GM23338 (cell line): ENCODE results near the gene MORC3. TPM values are rescaled to one million over a fixed set of nuclear protein-coding genes. Genes with fewer than 3 reads are reported as not detected.

ENCODE experiments used
- ATAC-seq: fragments of 200-7000 bp; cut with Tn5 transposase; 3 replicates; pipeline ENCODE4 v1.9.1; 2020
- DNase-seq: peaks from one replicate; pipeline ENCODE4 v3.0.0-alpha.2; 2015; ENCODE audit warnings: low spot score
- H2AFZ ChIP-seq: fragments of 200-600 bp; sonication (generic); 2 replicates; pipeline ENCODE4 v1.8.0; 2016; ENCODE audit warnings: antibody characterized with exemption, mild to moderate bottlenecking, moderate library complexity
- H3F3A ChIP-seq: fragments of 200-600 bp; sonication (generic); replicated peaks from 2 replicates; pipeline ENCODE4 v1.8.0; 2017; ENCODE audit warnings: antibody characterized with exemption, mixed run types, low read depth
- H3K27ac ChIP-seq: fragments of 200-600 bp; sonication (generic); 2 replicates; pipeline ENCODE4 v1.6.1; 2016; ENCODE audit warnings: low read depth
- H3K27me3 ChIP-seq: fragments of 200-600 bp; sonication (generic); 2 replicates; pipeline ENCODE4 v1.8.0; 2016; ENCODE audit warnings: mild to moderate bottlenecking, mixed run types, moderate library complexity; ENCODE audit not compliant: insufficient read depth
- H3K36me3 ChIP-seq: fragments of 200-600 bp; sonication (generic); 2 replicates; pipeline ENCODE4 v1.8.0; 2016; ENCODE audit warnings: mild to moderate bottlenecking; ENCODE audit not compliant: insufficient read depth
- H3K4me1 ChIP-seq: fragments of 200-600 bp; sonication (generic); 2 replicates; pipeline ENCODE4 v1.8.0; 2016; ENCODE audit warnings: mild to moderate bottlenecking, moderate library complexity; ENCODE audit not compliant: insufficient read depth
- H3K4me2 ChIP-seq: fragments of 200-600 bp; sonication (generic); 2 replicates; pipeline ENCODE4 v1.7.1; 2017; ENCODE audit warnings: mixed run types
- H3K4me3 ChIP-seq: fragments of 200-600 bp; sonication (generic); 2 replicates; pipeline ENCODE4 v1.6.1; 2016; ENCODE audit warnings: mixed run types
- H3K79me2 ChIP-seq: fragments of 200-600 bp; sonication (generic); replicated peaks from 2 replicates; pipeline ENCODE4 v1.8.0; 2017; ENCODE audit warnings: mild to moderate bottlenecking; ENCODE audit not compliant: insufficient read depth
- H3K9me2 ChIP-seq: fragments of 200-600 bp; sonication (generic); 2 replicates; pipeline ENCODE4 v1.8.0; 2017; ENCODE audit not compliant: insufficient read depth
- H4K20me1 ChIP-seq: fragments of 200-600 bp; sonication (generic); replicated peaks from 2 replicates; pipeline ENCODE4 v1.8.0; 2017; ENCODE audit warnings: mild to moderate bottlenecking; ENCODE audit not compliant: insufficient read depth
- H3K27ac Mint-ChIP-seq: 2 replicates; pipeline ENCODE4 v1.8.0; 2020; ENCODE audit warnings: inconsistent platforms, mild to moderate bottlenecking, moderate library complexity, mixed read lengths
- H3K27me3 Mint-ChIP-seq: 3 replicates; pipeline ENCODE4 v1.8.0; 2022; ENCODE audit warnings: low read depth, mild to moderate bottlenecking, moderate library complexity, mixed read lengths, inconsistent platforms; ENCODE audit not compliant: insufficient read depth, poor library complexity
- H3K36me3 Mint-ChIP-seq: 3 replicates; pipeline ENCODE4 v1.8.0; 2021; ENCODE audit warnings: low read depth, mild to moderate bottlenecking, inconsistent platforms, moderate library complexity, mixed read lengths
- H3K4me1 Mint-ChIP-seq: 3 replicates; pipeline ENCODE4 v1.8.0; 2020; ENCODE audit warnings: mild to moderate bottlenecking, inconsistent platforms, mixed read lengths
- H3K4me3 Mint-ChIP-seq: 3 replicates; pipeline ENCODE4 v1.8.0; 2021; ENCODE audit warnings: moderate library complexity, mild to moderate bottlenecking, inconsistent platforms, mixed read lengths
- H3K9me3 Mint-ChIP-seq: 3 replicates; pipeline ENCODE4 v1.8.0; 2020; ENCODE audit warnings: moderate library complexity, mild to moderate bottlenecking, inconsistent platforms, mixed read lengths
- EZH2 ChIP-seq: fragments of 200-600 bp; sonication (generic); IDR thresholded peaks from one replicate; pipeline ENCODE4 v1.8.0; 2017; ENCODE audit warnings: antibody characterized with exemption, mild to moderate bottlenecking, low read depth; ENCODE audit not compliant: unreplicated experiment
- EZH2phosphoT487 ChIP-seq: fragments of 200-600 bp; sonication (generic); IDR thresholded peaks from one replicate; pipeline ENCODE4 v1.8.1; 2018; ENCODE audit warnings: antibody characterized with exemption; ENCODE audit not compliant: unreplicated experiment
- JUNB ChIP-seq: IDR thresholded peaks from one replicate; pipeline ENCODE4 v1.6.1; 2016; ENCODE audit warnings: antibody characterized with exemption; ENCODE audit not compliant: unreplicated experiment
- NANOG ChIP-seq: IDR thresholded peaks from 2 replicates; pipeline ENCODE4 v1.6.1; 2016; ENCODE audit warnings: antibody characterized with exemption, borderline replicate concordance
- POLR2AphosphoS5 ChIP-seq: IDR thresholded peaks from 2 replicates; pipeline ENCODE4 v1.6.1; 2016; ENCODE audit warnings: antibody characterized with exemption, low read depth
- ZNF331 ChIP-seq: fragments of 250-450 bp; sonication (Bioruptor Pico); IDR thresholded peaks from 2 replicates; pipeline ENCODE4 v1.5.0; 2020; ENCODE audit warnings: low read depth, mild to moderate bottlenecking, moderate library complexity
- ZNF462 ChIP-seq: fragments of 250-450 bp; sonication (Bioruptor Pico); IDR thresholded peaks from 2 replicates; pipeline ENCODE4 v1.5.0; 2020; ENCODE audit warnings: mild to moderate bottlenecking, moderate library complexity
- polyA plus RNA-seq: library from polyadenylated mRNA; unstranded; fragments of >200 nt; fragmentation: Nextera tagmentation; extraction: Ambion mirVana; gene quantifications from 2 replicates; pipeline ENCODE4 v1.2.1, GENCODE V29; 2016
- total RNA-seq: library from RNA; depleted of rRNA; stranded (reverse); fragments of >200 nt; shearing (Covaris generic); gene quantifications from 2 replicates; pipeline ENCODE4 v1.2.3, GENCODE V29; 2014
- TF ChIP-seq, protein P1 (sequence below): IDR thresholded peaks from 2 replicates; pipeline ENCODE4 v1.6.1; 2016; ENCODE audit warnings: antibody characterized with exemption

The MORC3 gene
- total and polyA plus RNA-seq, 2 experiments from 2014 or later, result 11.5 to 25.4 TPM

DNA sequence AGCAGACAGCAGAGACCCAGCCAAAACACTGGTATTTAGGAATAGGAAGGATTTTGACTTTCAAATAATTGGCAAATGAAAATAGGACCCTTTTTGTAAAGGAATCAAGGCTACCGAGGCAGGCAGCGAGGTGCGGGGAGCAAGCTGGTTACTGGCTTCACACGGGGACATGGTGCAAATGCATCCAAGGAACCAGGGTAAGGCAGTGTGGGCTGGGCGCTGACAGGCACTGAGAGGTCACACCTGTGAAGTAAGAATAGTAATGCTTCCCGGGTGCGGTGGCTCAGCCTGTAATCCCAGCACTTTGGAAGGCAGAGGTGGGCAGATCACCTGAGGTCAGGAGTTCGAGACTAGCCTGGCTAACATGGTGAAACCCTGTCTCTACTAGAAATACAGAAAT lies 80.7 kb downstream of the MORC3 start:
- Mint-ChIP-seq H3K27ac (no peak overlapping the region), H3K4me3 (no peak overlapping the region), H3K27me3 (peaks cover 2% of the 10 kb centered on the region), H3K36me3 (peaks cover 57% of the 10 kb centered on the region), H3K4me1 (no peaks in the 10 kb centered on the region), H3K9me3 (no peaks in the 10 kb centered on the region)
- ATAC-seq (no peak), DNase-seq (no peak)
- Histone ChIP-seq H3K36me3 (peaks cover 3% of the 10 kb centered on the region; the same call in 1 of the 2 replicates), H3K9me2 (no peaks in the 10 kb centered on the region), H3F3A (no peaks in the 10 kb centered on the region), H4K20me1 (peaks cover 7% of the 10 kb centered on the region; the same call in 1 of the 2 replicates), H3K4me2 (no peak overlapping the region), H3K4me3 (no peak overlapping the region), H2AFZ (no peak overlapping the region), H3K27me3 (no peaks in the 10 kb centered on the region), H3K4me1 (no peaks in the 10 kb centered on the region), H3K79me2 (no peaks in the 10 kb centered on the region), H3K27ac (no peak overlapping the region)
- TF ChIP-seq ZNF331 (CRISPR knock-in tag), result no peak
- no peak for TF ChIP-seq POLR2AphosphoS5
- no peak for TF ChIP-seq EZH2
- no peak for TF ChIP-seq JUNB
- no peak for TF ChIP-seq EZH2phosphoT487
- no peak for TF ChIP-seq ZNF462 (CRISPR knock-in tag)
- TF ChIP-seq NANOG, result no peak

- no peak overlapping the region for H3K4me3 Mint-ChIP-seq
- TF ChIP-seq, protein P1, sequence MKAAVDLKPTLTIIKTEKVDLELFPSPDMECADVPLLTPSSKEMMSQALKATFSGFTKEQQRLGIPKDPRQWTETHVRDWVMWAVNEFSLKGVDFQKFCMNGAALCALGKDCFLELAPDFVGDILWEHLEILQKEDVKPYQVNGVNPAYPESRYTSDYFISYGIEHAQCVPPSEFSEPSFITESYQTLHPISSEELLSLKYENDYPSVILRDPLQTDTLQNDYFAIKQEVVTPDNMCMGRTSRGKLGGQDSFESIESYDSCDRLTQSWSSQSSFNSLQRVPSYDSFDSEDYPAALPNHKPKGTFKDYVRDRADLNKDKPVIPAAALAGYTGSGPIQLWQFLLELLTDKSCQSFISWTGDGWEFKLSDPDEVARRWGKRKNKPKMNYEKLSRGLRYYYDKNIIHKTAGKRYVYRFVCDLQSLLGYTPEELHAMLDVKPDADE, result no peak
Observed at GRCh38 chr21:36402339-36402738, 82.3 kb downstream of the MORC3 start.

More at GRCh38 chr21:36402339-36402738, 82.3 kb downstream of the MORC3 start:
- Histone ChIP-seq H3K36me3 (peaks cover 3% of the 10 kb centered on the region; the same call in 1 of the 2 replicates), H3F3A (no peaks in the 10 kb centered on the region), H4K20me1 (peaks cover 7% of the 10 kb centered on the region; the same call in 1 of the 2 replicates), H3K4me1 (no peaks in the 10 kb centered on the region), H3K27ac (no peak overlapping the region), H3K27me3 (no peaks in the 10 kb centered on the region), H3K4me2 (no peak overlapping the region), H3K4me3 (no peak overlapping the region), H3K9me2 (no peaks in the 10 kb centered on the region), H2AFZ (no peak overlapping the region), H3K79me2 (no peaks in the 10 kb centered on the region)
- peaks cover 49% of the 10 kb centered on the region for H3K36me3 Mint-ChIP-seq
- DNase-seq (no peak), ATAC-seq (no peak)
- no peaks in the 10 kb centered on the region for H3K9me3 Mint-ChIP-seq
- no peaks in the 10 kb centered on the region for H3K4me1 Mint-ChIP-seq
- peaks cover 2% of the 10 kb centered on the region for H3K27me3 Mint-ChIP-seq
- no peak overlapping the region for H3K27ac Mint-ChIP-seq
